IMR-90 (cell line): ENCODE results near the gene B4GALNT3. TPM values are rescaled to one million over a fixed set of nuclear protein-coding genes. Genes with fewer than 3 reads are reported as not detected.

Source experiments
- ATAC-seq: fragments of 200-7000 bp; cut with Tn5 transposase; 2 replicates; pipeline ENCODE4 v1.9.1; 2020; ENCODE audit warnings: low read depth, mild to moderate bottlenecking, moderate library complexity
- BruUV-seq: library from RNA; stranded (reverse); fragments of 400-500 nt; replicated peaks from 2 replicates; lab custom pipeline; 2021; lab: Mats Ljungman, UMichigan
- CTCF ChIA-PET: fragments of 300-600 bp; formaldehyde crosslinking; extraction: SDS; loops from one replicate; lab custom pipeline; 2021; ENCODE audit warnings: antibody characterized with exemption; lab: Yijun Ruan, JAX
- POLR2A ChIA-PET: fragments of 300-600 bp; sonication (Branson Sonifier 250); formaldehyde crosslinking; loops from one replicate; lab custom pipeline; 2022; ENCODE audit warnings: antibody characterized with exemption; ENCODE audit not compliant: unreplicated experiment; lab: Charles Lee
- DNase-seq: peaks from one replicate; pipeline ENCODE4 v3.0.0; 2013
- H2AFZ ChIP-seq: replicated peaks from 2 replicates; pipeline ENCODE3; 2013; ENCODE audit warnings: low read length, mild to moderate bottlenecking; ENCODE audit not compliant: poor library complexity
- H2AK5ac ChIP-seq: 2 replicates; pipeline ENCODE4 v1.6.1; 2013; ENCODE audit warnings: low read depth, low read length, inconsistent platforms
- H2AK9ac ChIP-seq: replicated peaks from 2 replicates; pipeline ENCODE3; 2013; ENCODE audit warnings: mild to moderate bottlenecking, low read depth, low read length, moderate library complexity; ENCODE audit not compliant: poor library complexity
- H2BK120ac ChIP-seq: 2 replicates; pipeline ENCODE4 v1.6.1; 2013; ENCODE audit warnings: low read depth, low read length, inconsistent platforms
- H2BK15ac ChIP-seq: 3 replicates; pipeline ENCODE4 v1.6.1; 2013; ENCODE audit warnings: low read depth, low read length, inconsistent platforms
- H2BK20ac ChIP-seq: 2 replicates; pipeline ENCODE4 v1.6.1; 2013; ENCODE audit warnings: low read depth, mild to moderate bottlenecking, inconsistent platforms, low read length, moderate library complexity
- H2BK5ac ChIP-seq: 2 replicates; pipeline ENCODE4 v1.6.1; 2013; ENCODE audit warnings: mild to moderate bottlenecking, low read depth, low read length, inconsistent platforms; ENCODE audit not compliant: poor library complexity, severe bottlenecking
- H3K14ac ChIP-seq: replicated peaks from 2 replicates; pipeline ENCODE4 v1.6.1; 2013; ENCODE audit warnings: low read depth, low read length, inconsistent platforms
- H3K18ac ChIP-seq: 2 replicates; pipeline ENCODE4 v1.6.1; 2013; ENCODE audit warnings: low read depth, low read length, control low read depth
- H3K23ac ChIP-seq: 2 replicates; pipeline ENCODE4 v1.6.1; 2013; ENCODE audit warnings: low read depth, low read length, inconsistent platforms
- H3K27ac ChIP-seq: 2 replicates; pipeline ENCODE4 v1.5.1; 2013; ENCODE audit warnings: mild to moderate bottlenecking, control low read depth, low read length; ENCODE audit not compliant: insufficient read depth
- H3K27me3 ChIP-seq: 2 replicates; pipeline ENCODE4 v1.6.1; 2013; ENCODE audit warnings: low read length; ENCODE audit not compliant: control insufficient read depth, insufficient read depth
- H3K36me3 ChIP-seq: 2 replicates; pipeline ENCODE4 v1.6.1; 2013; ENCODE audit warnings: low read length, mixed read lengths; ENCODE audit not compliant: control insufficient read depth, insufficient read depth
- H3K4ac ChIP-seq: 2 replicates; pipeline ENCODE4 v1.6.1; 2013; ENCODE audit warnings: low read depth, low read length, inconsistent platforms
- H3K4me1 ChIP-seq: 2 replicates; pipeline ENCODE4 v1.6.1; 2013; ENCODE audit warnings: low read length, mixed read lengths; ENCODE audit not compliant: control insufficient read depth, insufficient read depth
- H3K4me2 ChIP-seq: 2 replicates; pipeline ENCODE4 v1.6.1; 2013; ENCODE audit warnings: low read depth, mild to moderate bottlenecking, control low read depth, low read length, moderate library complexity
- H3K4me3 ChIP-seq: 2 replicates; pipeline ENCODE4 v1.5.1; 2013; ENCODE audit warnings: low read depth, mild to moderate bottlenecking, control low read depth, low read length, moderate library complexity; ENCODE audit not compliant: insufficient read depth
- H3K56ac ChIP-seq: 2 replicates; pipeline ENCODE4 v1.6.1; 2013; ENCODE audit warnings: low read length, inconsistent platforms; ENCODE audit not compliant: insufficient read depth; ENCODE audit errors: extremely low read depth
- H3K79me1 ChIP-seq, 2 experiments: 2 replicates each; pipeline ENCODE4 v1.6.1; 2013; ENCODE audit warnings: low read length in 2 of 2, inconsistent platforms in 1 of 2, low read depth in 1 of 2
- H3K9ac ChIP-seq: 2 replicates; pipeline ENCODE4 v1.6.1; 2013; ENCODE audit warnings: low read depth, low read length, control low read depth
- H3K9me1 ChIP-seq: 2 replicates; pipeline ENCODE4 v1.6.1; 2013; ENCODE audit warnings: low read length, inconsistent platforms; ENCODE audit not compliant: insufficient read depth
- H3K9me3 ChIP-seq: 2 replicates; pipeline ENCODE4 v1.6.1; 2013; ENCODE audit warnings: low read length; ENCODE audit not compliant: control insufficient read depth, insufficient read depth
- H4K20me1 ChIP-seq: 2 replicates; pipeline ENCODE4 v1.6.1; 2013; ENCODE audit warnings: low read length, inconsistent platforms; ENCODE audit not compliant: insufficient read depth
- H4K5ac ChIP-seq: 2 replicates; pipeline ENCODE4 v1.6.1; 2013; ENCODE audit warnings: mild to moderate bottlenecking, low read depth, low read length, control low read depth
- H4K8ac ChIP-seq, 2 experiments: 2 replicates each; pipeline ENCODE4 v1.6.1; 2013; ENCODE audit warnings: low read depth in 2 of 2, low read length in 2 of 2, control low read depth in 1 of 2, inconsistent platforms in 1 of 2
- H4K91ac ChIP-seq: 2 replicates; pipeline ENCODE4 v1.6.1; 2013; ENCODE audit warnings: low read depth, low read length, inconsistent platforms; ENCODE audit not compliant: insufficient read depth
- BHLHE40 ChIP-seq: fragments of 150-350 bp; IDR thresholded peaks from 2 replicates; pipeline ENCODE4 v1.6.1; 2016; ENCODE audit warnings: mild to moderate bottlenecking, low read depth, low read length
- CEBPB ChIP-seq: IDR thresholded peaks from 2 replicates; pipeline ENCODE4 v1.6.1; 2012; ENCODE audit warnings: low read depth, low read length, improper control_type of control experiment
- CHD1 ChIP-seq: IDR thresholded peaks from 2 replicates; pipeline ENCODE4 v1.6.1; 2012; ENCODE audit warnings: low read depth, low read length, improper control_type of control experiment
- CTCF ChIP-seq: conservative IDR thresholded peaks from 2 replicates; pipeline ENCODE4 v1.5.1; 2012; ENCODE audit warnings: mild to moderate bottlenecking, low read depth, low read length, improper control_type of control experiment
- ELK1 ChIP-seq: fragments of 150-350 bp; IDR thresholded peaks from 2 replicates; pipeline ENCODE4 v1.6.1; 2016; ENCODE audit warnings: low read depth, mild to moderate bottlenecking, low read length, moderate library complexity, borderline replicate concordance
- FOS ChIP-seq: fragments of 150-350 bp; IDR thresholded peaks from 2 replicates; pipeline ENCODE4 v1.6.1; 2016; ENCODE audit warnings: low read depth, low read length
- MAFK ChIP-seq: IDR thresholded peaks from 2 replicates; pipeline ENCODE4 v1.6.1; 2012; ENCODE audit warnings: low read depth, low read length, improper control_type of control experiment
- MAZ ChIP-seq: IDR thresholded peaks from 2 replicates; pipeline ENCODE4 v1.6.1; 2012; ENCODE audit warnings: low read depth, mild to moderate bottlenecking, low read length, improper control_type of control experiment, moderate library complexity, borderline replicate concordance
- MXI1 ChIP-seq: IDR thresholded peaks from 2 replicates; pipeline ENCODE4 v1.6.1; 2012; ENCODE audit warnings: low read depth, mild to moderate bottlenecking, low read length, moderate library complexity, borderline replicate concordance
- NFE2L2 ChIP-seq: fragments of 150-350 bp; IDR thresholded peaks from 2 replicates; pipeline ENCODE4 v1.6.1; 2016; ENCODE audit warnings: low read depth, mild to moderate bottlenecking, low read length
- POLR2A ChIP-seq: IDR thresholded peaks from 2 replicates; pipeline ENCODE4 v1.6.1; 2012; ENCODE audit warnings: mild to moderate bottlenecking, low read depth, low read length
- RAD21 ChIP-seq: IDR thresholded peaks from 2 replicates; pipeline ENCODE4 v1.6.1; 2012; ENCODE audit warnings: low read length, improper control_type of control experiment
- RCOR1 ChIP-seq: IDR thresholded peaks from 2 replicates; pipeline ENCODE4 v1.6.1; 2012; ENCODE audit warnings: mild to moderate bottlenecking, low read length, improper control_type of control experiment; ENCODE audit not compliant: insufficient replicate concordance
- RFX5 ChIP-seq: IDR thresholded peaks from 2 replicates; pipeline ENCODE4 v1.8.0; 2012; ENCODE audit warnings: low read depth, mild to moderate bottlenecking, low read length, moderate library complexity
- SMC3 ChIP-seq: fragments of 150-350 bp; IDR thresholded peaks from 2 replicates; pipeline ENCODE4 v1.6.1; 2016; ENCODE audit warnings: low read depth, mild to moderate bottlenecking, antibody characterized with exemption, low read length, moderate library complexity
- USF2 ChIP-seq: fragments of 150-350 bp; IDR thresholded peaks from 2 replicates; pipeline ENCODE4 v1.6.1; 2017; ENCODE audit warnings: mild to moderate bottlenecking, antibody characterized with exemption, low read length, low read depth
- WGBS, 2 experiments: methylation state at CpG; one replicate each; pipeline versions ENCODE4 v1.1.5 to v1.1.7; 2013; ENCODE audit warnings: missing lambda C conversion rate in 2 of 2; ENCODE audit not compliant: insufficient read length in 1 of 2; ENCODE audit errors: extremely low coverage in 2 of 2; 5-methylcytosine and 5-hydroxymethylcytosine counted together
- dilution Hi-C: fragments of 300-500 bp; cut with HindIII; formaldehyde crosslinking; loops from one replicate; pipeline ENCODE4 v1.14.3; 2018; ENCODE audit warnings: low sequenced_read_pairs; ENCODE audit not compliant: unreplicated experiment
- in situ Hi-C: fragments of 300-500 bp; cut with MboI; formaldehyde crosslinking; loops from 3 replicates; pipeline ENCODE4 v1.14.3; 2019; ENCODE audit warnings: low sequenced_read_pairs, inconsistent platforms, mixed read lengths
- intact Hi-C: fragments of 100-400 bp; cut with micrococcal nuclease; formaldehyde crosslinking; loops from 2 replicates; pipeline ENCODE4 v1.10.0; 2022
- polyA plus RNA-seq, 3 experiments: library from polyadenylated mRNA; depleted of rRNA; stranded (reverse); fragments of >200 nt; gene quantifications; 2 replicates each; pipeline ENCODE4 v1.2.3, GENCODE V29; 2012; ENCODE audit warnings: low replicate concordance in 1 of 3
- total RNA-seq: library from RNA; depleted of rRNA; stranded (reverse); fragments of >200 nt; gene quantifications from 2 replicates; pipeline ENCODE4 v1.2.3, GENCODE V29; 2012

The B4GALNT3 gene
- total and polyA plus RNA-seq, 2 of the 4 experiments (the other 2 are of a cell fraction) = not detected

- POLR2A ChIA-PET = no interaction called here
- intact Hi-C loops (loop anchor here (5.0 to 10.0 kb wide), 3 partner anchors 280 to 1012 kb away; no protein-coding TSS in a partner anchor), in situ Hi-C loops (loop anchor here (5.0 to 10.0 kb wide), 3 partner anchors 177 to 1010 kb away; partner anchors contain the start of gene WNK1), dilution Hi-C loops (no loop called here)
- Histone ChIP-seq H3K9me1 (peaks cover 19% of the 10 kb centered on the region), H2AFZ (peak overlapping the region; percentile 93), H3K36me3 (no peaks in the 10 kb centered on the region), H3K4me3 (no peak overlapping the region), H2BK5ac (no peak overlapping the region), H2BK15ac (no peak overlapping the region), H2BK20ac (no peak overlapping the region), H3K56ac (no peak overlapping the region), H3K4me2 (no peak overlapping the region), H3K79me1 (peaks cover 0 to 17% of the 10 kb centered on the region in 2 experiments; a peak in 2 of 4 replicates), H3K9me3 (0 out of 2 replicates have a peak, but pooled peaks cover 2% of the 10 kb centered on the region), H4K91ac (no peak overlapping the region), H3K4ac (no peak overlapping the region), H2BK120ac (no peak overlapping the region), H3K4me1 (peaks cover 15% of the 10 kb centered on the region), H4K20me1 (no peaks in the 10 kb centered on the region), H3K27me3 (peaks cover 9% of the 10 kb centered on the region), H3K9ac (no peak overlapping the region), H2AK5ac (0 out of 2 replicates have a peak overlapping the region, but pooled peaks have one; percentile 10), H3K23ac (no peak overlapping the region), H3K14ac (0 out of 2 replicates have a peak overlapping the region, but pooled peaks have one; percentile 8), H2AK9ac (peak overlapping the region; percentile 57), H3K18ac (no peak overlapping the region), H4K5ac (no peak overlapping the region), H3K27ac (no peak overlapping the region), H4K8ac (no peak overlapping the region)
- ATAC-seq (no peak), DNase-seq (no peak)
- CTCF ChIA-PET = interaction anchor here (1.0 to 2.2 kb wide), 2 partner anchors 176 to 218 kb away, joined by 4 to 26 read pairs; partner anchors contain the start of gene WNK1
- TF ChIP-seq RCOR1 = no peak
- no peak for TF ChIP-seq ELK1
- no peak for TF ChIP-seq CEBPB
- no peak for TF ChIP-seq USF2
- no peak for TF ChIP-seq RAD21
- TF ChIP-seq NFE2L2 = no peak
- no peak for TF ChIP-seq POLR2A
- no peak for TF ChIP-seq MAFK
- TF ChIP-seq BHLHE40 = no peak
- TF ChIP-seq CTCF = no peak
- no peak for TF ChIP-seq MXI1
- TF ChIP-seq MAZ = no peak
- TF ChIP-seq RFX5 = no peak
- no peak for TF ChIP-seq FOS
- no peak for TF ChIP-seq SMC3
- no peak for TF ChIP-seq CHD1
- no TSS peak for BruUV-seq
- WGBS, 2 experiments = 84% methylated on average over 4 of the region's 7 CpGs; no CpG with 5 or more reads in 1 of the 2 experiments
These were observed 115.4 kb downstream of the B4GALNT3 start for GRCh38 chr12:575129-575502.
